Neural cell (in vitro differentiated cells): ENCODE measurements around the gene GATA2.

ENCODE experiments used
- CTCF ChIP-seq: fragments of 450-650 bp; IDR thresholded peaks from 2 replicates; pipeline ENCODE4 v1.5.1; 2014; ENCODE audit warnings: antibody characterized with exemption, mild to moderate bottlenecking, moderate library complexity; ENCODE audit not compliant: poor library complexity, severe bottlenecking
- EP300 ChIP-seq: fragments of 450-650 bp; conservative IDR thresholded peaks from 2 replicates; pipeline ENCODE4 v1.6.1; 2014; ENCODE audit warnings: antibody characterized with exemption, mild to moderate bottlenecking, moderate library complexity; ENCODE audit not compliant: poor library complexity, severe bottlenecking
- EZH2 ChIP-seq: fragments of 200-600, 300-800 bp; shearing (Covaris generic), sonication (generic); IDR thresholded peaks from 2 replicates; pipeline ENCODE4 v1.6.1; 2014; ENCODE audit warnings: antibody characterized with exemption, low read length, borderline replicate concordance, mild to moderate bottlenecking; ENCODE audit not compliant: insufficient read depth, poor library complexity, severe bottlenecking
- POLR2AphosphoS5 ChIP-seq: IDR thresholded peaks from 2 replicates; pipeline ENCODE4 v1.6.1; 2012
- RAD21 ChIP-seq: fragments of 450-650 bp; conservative IDR thresholded peaks from 2 replicates; pipeline ENCODE4 v1.6.1; 2014; ENCODE audit warnings: antibody characterized with exemption, mild to moderate bottlenecking, moderate library complexity

GRCh38 chr3:128518587-128519490, 25.8 kb upstream of the GATA2 start:
- TF ChIP-seq EP300 (no peak), CTCF (no peak), RAD21 (no peak), EZH2 (no peak), POLR2AphosphoS5 (no peak)
